MCF 10A (cell line): ENCODE measurements around the gene RPTOR. TPM values are rescaled to one million over a fixed set of nuclear protein-coding genes. Genes with fewer than 3 reads are reported as not detected.

Experiments
- BruUV-seq: library from RNA; stranded (reverse); fragments of 400-500 nt; replicated peaks from 2 replicates; lab custom pipeline; 2021; lab: Mats Ljungman, UMichigan
- CTCF ChIA-PET: fragments of 300-600 bp; sonication (Branson Sonifier 250); formaldehyde crosslinking; extraction: SDS; loops from one replicate; lab custom pipeline; 2021; ENCODE audit warnings: antibody characterized with exemption, inconsistent platforms; lab: Yijun Ruan, JAX
- POLR2A ChIA-PET: fragments of 300-600, 350-650 bp; sonication (Branson Sonifier 250); formaldehyde crosslinking; extraction: SDS; loops from one replicate; lab custom pipeline; 2020; ENCODE audit warnings: antibody characterized with exemption, inconsistent platforms; lab: Yijun Ruan, JAX
- DNase-seq: peaks from one replicate; pipeline ENCODE4 v3.0.0-alpha.2; 2018; ENCODE audit not compliant: unreplicated experiment
- H3K27ac Mint-ChIP-seq: one replicate; pipeline ENCODE4 v1.8.0; 2022; ENCODE audit warnings: mild to moderate bottlenecking, low read depth, mixed read lengths; ENCODE audit not compliant: unreplicated experiment
- H3K27me3 Mint-ChIP-seq: one replicate; pipeline ENCODE4 v1.8.0; 2022; ENCODE audit warnings: mixed read lengths; ENCODE audit not compliant: insufficient read depth, unreplicated experiment
- H3K36me3 Mint-ChIP-seq: one replicate; pipeline ENCODE4 v1.8.0; 2022; ENCODE audit warnings: mild to moderate bottlenecking, moderate library complexity, mixed read lengths; ENCODE audit not compliant: insufficient read depth, unreplicated experiment
- H3K4me1 Mint-ChIP-seq: one replicate; pipeline ENCODE4 v1.8.0; 2022; ENCODE audit warnings: mixed read lengths; ENCODE audit not compliant: insufficient read depth, unreplicated experiment
- H3K4me3 Mint-ChIP-seq: one replicate; pipeline ENCODE4 v1.8.0; 2022; ENCODE audit warnings: mild to moderate bottlenecking, moderate library complexity, mixed read lengths; ENCODE audit not compliant: unreplicated experiment
- H3K9me3 Mint-ChIP-seq: one replicate; pipeline ENCODE4 v1.8.0; 2022; ENCODE audit warnings: mixed read lengths; ENCODE audit not compliant: unreplicated experiment
- CTCF ChIP-seq: fragments of 200-600 bp; IDR thresholded peaks from one replicate; pipeline ENCODE4 v1.8.0; 2022; ENCODE audit warnings: antibody characterized with exemption, mild to moderate bottlenecking; ENCODE audit not compliant: unreplicated experiment
- intact Hi-C: fragments of 100-400 bp; cut with micrococcal nuclease; formaldehyde crosslinking; loops from 2 replicates; pipeline ENCODE4 v1.14.1; 2022
- total RNA-seq: library from RNA; stranded (reverse); gene quantifications from 2 replicates; pipeline ENCODE4 v1.2.3, GENCODE V29; 2022

RPTOR gene
- total RNA-seq, 1 experiment from 2014 or later = 41.3 TPM

- ChIA-PET CTCF (interaction anchor here (0.6 to 1.6 kb wide), 2 partner anchors 75 to 174 kb away, joined by 4 read pairs; no protein-coding TSS in a partner anchor), POLR2A (interaction anchor here (0.7 to 1.3 kb wide), 2 partner anchors 35 to 174 kb away, joined by 3 read pairs; no protein-coding TSS in a partner anchor)
- DNase-seq = no peak
- no peak for TF ChIP-seq CTCF
- H3K4me3 Mint-ChIP-seq = no peak overlapping the region
- H3K9me3 Mint-ChIP-seq = no peaks in the 10 kb centered on the region
- peaks cover 53% of the 10 kb centered on the region for H3K4me1 Mint-ChIP-seq
- intact Hi-C loops = loop anchor here (10.0 kb wide), 1 partner anchor 109 kb away; no protein-coding TSS in a partner anchor
- peak overlapping the region; percentile 73 for H3K27ac Mint-ChIP-seq
- BruUV-seq = no TSS peak
- no peaks in the 10 kb centered on the region for H3K27me3 Mint-ChIP-seq
- H3K36me3 Mint-ChIP-seq = no peaks in the 10 kb centered on the region
Measured at GRCh38 chr17:80725517-80725916, 180.9 kb downstream of the RPTOR start.

GRCh38 chr17:80726558-80727408 lies 182.1 kb downstream of the RPTOR start:
- Mint-ChIP-seq H3K4me1 (peaks cover 43% of the 10 kb centered on the region), H3K27me3 (no peaks in the 10 kb centered on the region), H3K36me3 (no peaks in the 10 kb centered on the region), H3K4me3 (no peak overlapping the region), H3K27ac (peak overlapping the region; percentile 51), H3K9me3 (no peaks in the 10 kb centered on the region)
- BruUV-seq = no TSS peak
- intact Hi-C loops = loop anchor here (10.0 kb wide), 1 partner anchor 108 kb away; no protein-coding TSS in a partner anchor
- ChIA-PET CTCF (no interaction called here), POLR2A (interaction anchor here (0.6 kb wide), 1 partner anchor 9 kb away, joined by 3 read pairs; no protein-coding TSS in a partner anchor)
- DNase-seq = no peak
- no peak for TF ChIP-seq CTCF

GRCh38 chr17:80727409-80727755 lies 182.7 kb downstream of the RPTOR start:
- no peaks in the 10 kb centered on the region for H3K9me3 Mint-ChIP-seq
- no TSS peak for BruUV-seq
- TF ChIP-seq CTCF = no peak
- H3K36me3 Mint-ChIP-seq = no peaks in the 10 kb centered on the region
- no peak overlapping the region for H3K4me3 Mint-ChIP-seq
- ChIA-PET POLR2A (interaction anchor here (0.6 kb wide), 1 partner anchor 9 kb away, joined by 3 read pairs; no protein-coding TSS in a partner anchor), CTCF (no interaction called here)
- no peaks in the 10 kb centered on the region for H3K27me3 Mint-ChIP-seq
- DNase-seq = no peak
- no peak overlapping the region for H3K27ac Mint-ChIP-seq
- peaks cover 39% of the 10 kb centered on the region for H3K4me1 Mint-ChIP-seq
- intact Hi-C loops = loop anchor here (10.0 kb wide), 1 partner anchor 107 kb away; no protein-coding TSS in a partner anchor

- Mint-ChIP-seq H3K4me1 (peaks cover 27% of the 10 kb centered on the region), H3K27ac (no peak overlapping the region)
- POLR2A ChIA-PET = no interaction called here
Measured at GRCh38 chr17:80729016-80729415, 184.4 kb downstream of the RPTOR start.

More at GRCh38 chr17:80729016-80729415, 184.4 kb downstream of the RPTOR start:
- BruUV-seq = no TSS peak
- intact Hi-C loops = loop anchor here (10.0 kb wide), 1 partner anchor 106 kb away; no protein-coding TSS in a partner anchor
- Mint-ChIP-seq H3K27me3 (no peaks in the 10 kb centered on the region), H3K9me3 (no peaks in the 10 kb centered on the region), H3K4me3 (no peak overlapping the region), H3K36me3 (no peaks in the 10 kb centered on the region)
- no peak for DNase-seq
- CTCF ChIA-PET = interaction anchor here (1.2 kb wide), 1 partner anchor 13 kb away, joined by 3 read pairs; no protein-coding TSS in a partner anchor
- no peak for TF ChIP-seq CTCF
